GM10266 (cell line): Measurements from ENCODE around the gene TMEM117.

Source experiments
- DNase-seq: peaks from one replicate; pipeline ENCODE4 v3.0.0; 2012; ENCODE audit errors: extremely low spot score
- TF ChIP-seq, protein P1 (sequence below): IDR thresholded peaks from 2 replicates; pipeline ENCODE4 v1.5.1; 2012; ENCODE audit warnings: mild to moderate bottlenecking, low read depth; ENCODE audit not compliant: control insufficient read depth, insufficient read depth; ENCODE audit errors: missing control alignments

Gene TMEM117

DNA sequence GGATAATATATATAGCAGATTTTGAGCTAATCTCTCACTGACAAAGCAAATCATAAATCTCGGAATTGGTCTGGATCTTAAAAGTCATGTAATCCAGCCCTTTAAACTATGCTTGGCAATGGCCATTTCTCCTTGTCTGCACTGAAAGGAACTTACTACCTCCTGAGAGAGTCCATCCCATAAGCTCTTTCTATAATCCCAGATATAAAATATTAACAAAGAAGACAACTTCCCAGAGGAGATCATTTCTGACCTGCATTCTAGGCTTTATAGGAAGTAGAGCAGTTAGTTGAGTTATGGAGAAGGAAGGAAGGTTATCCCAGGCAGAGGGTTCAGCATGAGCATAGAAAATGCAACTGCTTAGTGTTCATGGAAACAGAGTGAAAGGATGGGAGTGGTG, 99.7 kb downstream of the TMEM117 start:
- no peak for DNase-seq
- TF ChIP-seq, protein P1, sequence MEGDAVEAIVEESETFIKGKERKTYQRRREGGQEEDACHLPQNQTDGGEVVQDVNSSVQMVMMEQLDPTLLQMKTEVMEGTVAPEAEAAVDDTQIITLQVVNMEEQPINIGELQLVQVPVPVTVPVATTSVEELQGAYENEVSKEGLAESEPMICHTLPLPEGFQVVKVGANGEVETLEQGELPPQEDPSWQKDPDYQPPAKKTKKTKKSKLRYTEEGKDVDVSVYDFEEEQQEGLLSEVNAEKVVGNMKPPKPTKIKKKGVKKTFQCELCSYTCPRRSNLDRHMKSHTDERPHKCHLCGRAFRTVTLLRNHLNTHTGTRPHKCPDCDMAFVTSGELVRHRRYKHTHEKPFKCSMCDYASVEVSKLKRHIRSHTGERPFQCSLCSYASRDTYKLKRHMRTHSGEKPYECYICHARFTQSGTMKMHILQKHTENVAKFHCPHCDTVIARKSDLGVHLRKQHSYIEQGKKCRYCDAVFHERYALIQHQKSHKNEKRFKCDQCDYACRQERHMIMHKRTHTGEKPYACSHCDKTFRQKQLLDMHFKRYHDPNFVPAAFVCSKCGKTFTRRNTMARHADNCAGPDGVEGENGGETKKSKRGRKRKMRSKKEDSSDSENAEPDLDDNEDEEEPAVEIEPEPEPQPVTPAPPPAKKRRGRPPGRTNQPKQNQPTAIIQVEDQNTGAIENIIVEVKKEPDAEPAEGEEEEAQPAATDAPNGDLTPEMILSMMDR, result no peak

DNA sequence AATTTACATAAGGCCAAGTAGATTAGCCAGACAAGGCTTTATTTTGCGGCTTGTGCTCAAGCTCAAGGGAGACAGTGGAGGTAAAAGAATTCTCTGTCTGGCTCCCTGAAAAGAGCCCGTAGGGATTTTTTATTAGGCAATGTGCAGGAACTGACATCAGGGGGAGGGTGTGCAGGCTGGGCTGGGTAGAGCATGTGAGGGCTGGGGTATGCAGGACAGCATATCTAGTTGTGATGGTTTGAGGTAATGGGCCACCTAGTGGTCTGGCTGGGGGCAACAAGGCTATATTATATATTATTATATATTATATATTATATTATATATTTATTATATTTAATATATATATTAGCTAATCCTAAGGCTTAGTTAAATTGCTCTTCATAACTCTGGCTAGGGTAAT, 102.1 kb downstream of the TMEM117 start:
- DNase-seq, result peak; percentile 7
- TF ChIP-seq, protein P1, result no peak

DNA sequence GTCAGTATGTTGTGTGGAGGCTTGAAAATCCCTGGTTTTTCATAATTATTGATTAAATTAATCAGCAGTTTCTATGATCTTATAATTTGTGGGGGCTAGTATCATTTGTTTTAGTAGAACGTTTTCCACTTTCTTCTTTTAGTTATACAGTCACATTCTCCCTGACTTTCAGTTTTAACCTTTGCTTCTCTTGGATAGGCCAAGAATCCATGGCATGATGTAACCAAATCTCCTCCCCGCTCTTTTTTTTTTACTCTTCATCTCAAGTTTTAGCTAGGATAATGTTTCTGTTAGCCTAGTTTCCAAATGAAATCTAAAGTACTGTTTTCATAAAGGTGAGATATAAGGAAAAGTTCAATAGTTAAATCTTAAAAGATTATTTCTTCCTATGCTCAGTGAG, 106.5 kb downstream of the TMEM117 start:
- TF ChIP-seq, protein P1, result no peak
- no peak for DNase-seq

DNA sequence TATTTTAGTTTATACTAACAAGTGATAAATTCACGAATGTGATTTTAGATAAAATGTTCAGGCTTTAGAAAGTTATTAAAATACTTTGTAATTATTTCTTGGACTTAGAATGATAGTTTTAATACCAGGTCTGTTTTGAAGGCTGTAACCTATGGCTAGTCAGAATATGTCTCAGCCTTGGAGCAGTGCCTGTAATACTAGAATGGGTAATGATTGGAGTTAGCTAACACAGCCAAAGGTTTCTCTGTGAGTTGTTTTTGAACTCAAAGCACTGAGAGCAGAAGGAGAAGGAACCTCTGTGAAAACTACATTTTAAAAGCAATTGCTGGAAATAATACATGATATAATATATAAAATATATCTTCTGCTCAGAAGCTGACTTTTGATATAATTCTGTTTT, 110.1 kb downstream of the TMEM117 start:
- DNase-seq, result no peak

DNA sequence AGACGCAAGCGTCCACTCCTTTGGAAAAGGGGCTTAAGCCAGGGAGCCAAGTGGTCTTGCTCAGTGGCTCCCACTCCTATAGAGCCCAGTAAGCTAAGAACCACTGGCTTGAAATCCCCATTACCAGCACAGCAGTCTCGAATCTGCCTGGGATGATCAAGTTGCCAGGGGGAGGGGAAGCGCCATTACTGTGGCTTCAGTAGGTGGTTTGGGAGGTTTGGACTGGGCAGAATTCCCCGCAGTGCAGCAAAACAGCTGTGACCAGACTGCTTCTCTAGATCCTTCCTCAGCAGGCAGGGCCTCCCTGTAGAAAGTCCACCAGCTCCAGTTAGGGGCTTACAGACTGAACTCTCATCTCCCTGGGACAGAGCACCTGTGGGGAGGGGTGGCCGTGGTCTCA, 115.4 kb downstream of the TMEM117 start:
- TF ChIP-seq, protein P1, result no peak
- DNase-seq, result no peak

More for the DNA sequence above, 110.1 kb downstream of the TMEM117 start:
- TF ChIP-seq, protein P1, result no peak

DNA sequence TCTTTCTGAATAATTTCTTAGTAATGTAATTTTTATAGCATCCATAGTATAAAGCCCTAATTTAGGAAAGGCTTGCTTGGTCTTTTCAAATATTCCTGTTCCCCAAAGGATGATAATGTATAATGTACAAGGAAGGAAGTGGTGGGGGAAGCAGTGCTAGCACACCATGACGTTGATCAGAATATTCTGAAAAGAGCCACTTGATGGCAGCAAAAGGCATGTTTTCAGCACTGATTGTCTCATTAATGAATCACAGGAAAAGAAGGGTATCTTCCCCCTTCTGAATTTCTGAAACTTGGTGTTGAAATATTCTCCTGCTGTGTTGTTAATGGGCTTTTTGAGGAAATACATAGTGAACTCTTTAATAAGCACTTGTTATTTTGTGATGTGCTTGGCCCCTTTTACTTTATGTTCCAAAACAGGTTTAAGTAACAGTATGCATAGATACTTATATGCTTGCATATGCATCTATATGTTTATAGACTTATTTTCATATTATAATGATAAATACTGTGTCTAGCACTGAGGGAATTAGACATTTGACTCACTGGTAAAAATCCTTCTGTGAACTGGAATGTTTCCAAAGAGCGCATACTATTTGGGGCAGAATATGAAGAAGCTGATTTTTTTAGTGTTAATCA, 122.0 kb downstream of the TMEM117 start:
- TF ChIP-seq, protein P1, result peak; percentile 64
- peak; percentile 42 for DNase-seq

DNA sequence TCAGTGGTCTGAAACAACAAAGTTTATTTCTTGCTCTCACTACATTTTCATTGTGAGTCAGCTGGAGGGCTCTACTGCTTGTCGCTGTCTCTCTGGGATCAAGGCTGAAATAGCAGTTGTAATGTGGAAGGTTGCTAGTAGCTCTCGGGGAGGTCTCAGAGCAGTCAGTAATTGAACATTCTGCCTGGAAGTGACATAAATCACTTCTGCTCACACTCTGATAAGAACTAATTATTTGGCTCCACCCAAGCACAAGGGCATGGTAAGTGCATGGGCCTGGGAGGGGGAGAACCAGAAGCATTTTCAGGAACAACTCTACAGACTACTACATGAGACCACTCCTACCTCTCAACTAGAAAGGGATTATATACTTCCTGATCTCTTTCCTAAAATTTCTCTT, 128.2 kb downstream of the TMEM117 start:
- DNase-seq, result no peak
- TF ChIP-seq, protein P1, result no peak
